GM21737 (cell line): ENCODE results near the gene ARL5C.

Experiments used
- ATAC-seq: cut with Tn5 transposase; IDR thresholded peaks from one replicate; pipeline ENCODE4 v1.9.1; 2021; ENCODE audit warnings: mild to moderate bottlenecking, moderate library complexity; ENCODE audit not compliant: unreplicated experiment

ARL5C gene

GRCh38 chr17:39110435-39111136 is 55.4 kb downstream of the ARL5C start:
- ATAC-seq = no peak

GRCh38 chr17:39108461-39109375 is 57.2 kb downstream of the ARL5C start:
- no peak for ATAC-seq

- ATAC-seq = no peak
Observed at GRCh38 chr17:39107973-39108372, 58.0 kb downstream of the ARL5C start.

- no peak for ATAC-seq
Observed at GRCh38 chr17:39107155-39107554, 58.8 kb downstream of the ARL5C start.
